Smooth muscle cell (in vitro differentiated cells): ENCODE results near the gene SRSF12. TPM values are rescaled to one million over a fixed set of nuclear protein-coding genes. Genes with fewer than 3 reads are reported as not detected.
"Not testable (repeated sequence)": the region's sequence is repeated elsewhere in the genome, so short reads cannot be mapped to it uniquely, and the experiment has no call there.

Experiments used
- DNase-seq: peaks from one replicate; lab custom pipeline; 2025; ENCODE audit not compliant: unreplicated experiment; lab: John Stamatoyannopoulos, UW
- H2AFZ ChIP-seq: fragments of 200-600 bp; sonication (generic); 2 replicates; pipeline ENCODE4 v1.6.0; 2016; ENCODE audit warnings: antibody characterized with exemption, low read depth, mild to moderate bottlenecking
- H3F3A ChIP-seq: fragments of 200-600 bp; sonication (generic); 2 replicates; pipeline ENCODE4 v1.6.0; 2017; ENCODE audit warnings: antibody characterized with exemption, low read depth
- H3K27ac ChIP-seq: fragments of 200-600 bp; sonication (generic); 2 replicates; pipeline ENCODE4 v1.5.1; 2016; ENCODE audit warnings: low read depth, mild to moderate bottlenecking
- H3K27me3 ChIP-seq: fragments of 200-600 bp; sonication (generic); 2 replicates; pipeline ENCODE4 v1.6.1; 2016; ENCODE audit warnings: low read depth, mild to moderate bottlenecking
- H3K36me3 ChIP-seq: fragments of 200-600 bp; sonication (generic); 2 replicates; pipeline ENCODE4 v1.5.1; 2016; ENCODE audit warnings: low read depth
- H3K4me1 ChIP-seq: fragments of 200-600 bp; sonication (generic); 2 replicates; pipeline ENCODE4 v1.5.1; 2016; ENCODE audit warnings: low read depth
- H3K4me2 ChIP-seq: fragments of 200-600 bp; sonication (generic); 2 replicates; pipeline ENCODE4 v1.6.0; 2016; ENCODE audit warnings: mild to moderate bottlenecking
- H3K4me3 ChIP-seq: fragments of 200-600 bp; sonication (generic); 2 replicates; pipeline ENCODE4 v1.5.1; 2016; ENCODE audit warnings: mild to moderate bottlenecking
- H3K79me2 ChIP-seq: fragments of 200-600 bp; sonication (generic); 2 replicates; pipeline ENCODE4 v1.6.0; 2016; ENCODE audit warnings: low read depth, mild to moderate bottlenecking
- H3K9ac ChIP-seq: fragments of 200-600 bp; sonication (generic); 2 replicates; pipeline ENCODE4 v1.6.0; 2016; ENCODE audit warnings: low read depth
- H3K9me3 ChIP-seq: fragments of 200-600 bp; sonication (generic); replicated peaks from 2 replicates; pipeline ENCODE4 v1.5.1; 2016; ENCODE audit warnings: low read depth
- H4K20me1 ChIP-seq: fragments of 200-600 bp; sonication (generic); 2 replicates; pipeline ENCODE4 v1.6.0; 2016; ENCODE audit warnings: low read depth
- WGBS: methylation state at CpG from one replicate; pipeline ENCODE4 v1.1.7; 2016; ENCODE audit warnings: low lambda C conversion rate; 5-methylcytosine and 5-hydroxymethylcytosine counted together
- polyA plus RNA-seq: library from polyadenylated mRNA; unstranded; fragments of >200 nt; fragmentation: Nextera tagmentation; extraction: Ambion mirVana; gene quantifications from 2 replicates; pipeline ENCODE4 v1.2.1, GENCODE V29; 2016
- total RNA-seq: library from RNA; depleted of rRNA; stranded (reverse); fragments of >200 nt; gene quantifications from 2 replicates; pipeline ENCODE4 v1.2.3, GENCODE V29; 2014
- TF ChIP-seq, protein P1 (sequence below): fragments of 200-600 bp; sonication (generic); IDR thresholded peaks from 2 replicates; pipeline ENCODE4 v1.5.1; 2017; ENCODE audit warnings: borderline replicate concordance, mild to moderate bottlenecking, antibody characterized with exemption; ENCODE audit not compliant: insufficient read depth, poor library complexity, severe bottlenecking

Gene SRSF12
- total and polyA plus RNA-seq, 2 experiments from 2014 or later: 5.6 to 7.2 TPM

DNA sequence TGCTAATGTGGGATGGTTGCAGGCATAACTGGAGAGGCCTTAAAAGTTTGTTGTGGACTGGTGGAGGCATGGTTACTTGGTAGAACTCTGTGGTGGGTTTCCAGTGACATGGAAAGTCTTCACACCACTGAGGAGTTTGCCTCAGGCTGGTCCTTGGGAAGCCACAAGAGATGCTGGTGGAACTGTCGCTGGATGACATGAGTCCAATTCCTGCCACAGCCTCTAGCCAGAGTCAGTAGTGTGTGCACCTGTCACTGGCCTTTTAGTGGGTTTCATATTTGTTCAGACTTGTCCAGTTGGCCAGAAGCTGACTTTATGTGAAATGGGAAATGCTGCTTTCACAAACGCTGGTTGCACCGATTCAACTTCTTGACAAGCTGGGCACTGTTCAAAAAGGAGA is 13.7 kb upstream of the SRSF12 start:
- no peaks in the 10 kb centered on the region for H3F3A ChIP-seq
- WGBS: 97% methylated on average over 3 of the region's 3 CpGs
- DNase-seq: no peak
- H3K4me3 ChIP-seq: no peak overlapping the region
- no peak overlapping the region for H3K27ac ChIP-seq
- TF ChIP-seq, protein P1, sequence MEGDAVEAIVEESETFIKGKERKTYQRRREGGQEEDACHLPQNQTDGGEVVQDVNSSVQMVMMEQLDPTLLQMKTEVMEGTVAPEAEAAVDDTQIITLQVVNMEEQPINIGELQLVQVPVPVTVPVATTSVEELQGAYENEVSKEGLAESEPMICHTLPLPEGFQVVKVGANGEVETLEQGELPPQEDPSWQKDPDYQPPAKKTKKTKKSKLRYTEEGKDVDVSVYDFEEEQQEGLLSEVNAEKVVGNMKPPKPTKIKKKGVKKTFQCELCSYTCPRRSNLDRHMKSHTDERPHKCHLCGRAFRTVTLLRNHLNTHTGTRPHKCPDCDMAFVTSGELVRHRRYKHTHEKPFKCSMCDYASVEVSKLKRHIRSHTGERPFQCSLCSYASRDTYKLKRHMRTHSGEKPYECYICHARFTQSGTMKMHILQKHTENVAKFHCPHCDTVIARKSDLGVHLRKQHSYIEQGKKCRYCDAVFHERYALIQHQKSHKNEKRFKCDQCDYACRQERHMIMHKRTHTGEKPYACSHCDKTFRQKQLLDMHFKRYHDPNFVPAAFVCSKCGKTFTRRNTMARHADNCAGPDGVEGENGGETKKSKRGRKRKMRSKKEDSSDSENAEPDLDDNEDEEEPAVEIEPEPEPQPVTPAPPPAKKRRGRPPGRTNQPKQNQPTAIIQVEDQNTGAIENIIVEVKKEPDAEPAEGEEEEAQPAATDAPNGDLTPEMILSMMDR: no peak
- no peak overlapping the region for H3K9ac ChIP-seq
- H3K4me2 ChIP-seq: no peak overlapping the region
- no peaks in the 10 kb centered on the region for H3K36me3 ChIP-seq
- no peaks in the 10 kb centered on the region for H4K20me1 ChIP-seq
- H3K27me3 ChIP-seq: no peaks in the 10 kb centered on the region
- H2AFZ ChIP-seq: no peak overlapping the region
- H3K79me2 ChIP-seq: no peaks in the 10 kb centered on the region
- no peaks in the 10 kb centered on the region for H3K9me3 ChIP-seq
- no peaks in the 10 kb centered on the region for H3K4me1 ChIP-seq

GRCh38 chr6:89128256-89128671 is 10.4 kb upstream of the SRSF12 start:
- H3K79me2 ChIP-seq, H4K20me1 ChIP-seq, H3F3A ChIP-seq, H3K9ac ChIP-seq, H3K4me3 ChIP-seq, H3K36me3 ChIP-seq, H3K9me3 ChIP-seq, H3K4me2 ChIP-seq, H3K4me1 ChIP-seq, H2AFZ ChIP-seq, H3K27me3 ChIP-seq, H3K27ac ChIP-seq, DNase-seq: not testable (repeated sequence)
- WGBS: 88% methylated on average over 2 of the region's 2 CpGs

DNA sequence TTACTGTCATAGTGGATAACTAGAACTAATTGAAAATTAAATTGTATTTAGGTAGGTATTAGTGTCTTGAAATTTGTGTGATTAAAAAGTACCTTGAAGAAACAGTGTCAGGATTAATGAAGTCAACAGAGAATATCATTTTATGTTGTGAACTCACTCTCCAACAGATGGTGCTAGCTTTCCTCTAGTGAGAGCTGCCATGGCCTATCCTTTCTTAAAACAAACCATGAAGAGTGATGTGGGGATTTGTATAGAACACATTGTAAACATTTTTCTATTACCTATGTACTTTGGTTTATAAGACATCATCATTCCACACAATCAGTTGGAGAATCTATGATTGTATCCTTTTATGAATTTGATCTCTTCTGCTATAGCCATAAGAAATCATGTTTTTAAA is 4.8 kb upstream of the SRSF12 start:
- no peak for DNase-seq
- H3K4me2 ChIP-seq: no peak overlapping the region
- peaks cover 6% of the 10 kb centered on the region for H3F3A ChIP-seq

GRCh38 chr6:89121934-89122333 is 4.1 kb upstream of the SRSF12 start:
- no peak for DNase-seq
- WGBS: 86% methylated on average over 1 of the region's 1 CpG
- TF ChIP-seq, protein P1: no peak
- no peaks in the 10 kb centered on the region for H3K79me2 ChIP-seq
- no peak overlapping the region for H2AFZ ChIP-seq
- no peaks in the 10 kb centered on the region for H3K36me3 ChIP-seq
- no peaks in the 10 kb centered on the region for H4K20me1 ChIP-seq
- no peak overlapping the region for H3K4me2 ChIP-seq
- H3K27me3 ChIP-seq: no peaks in the 10 kb centered on the region
- H3K4me1 ChIP-seq: peaks cover 1% of the 10 kb centered on the region
- peaks cover 6% of the 10 kb centered on the region for H3F3A ChIP-seq
- H3K9me3 ChIP-seq: no peaks in the 10 kb centered on the region
- no peak overlapping the region for H3K9ac ChIP-seq
- H3K27ac ChIP-seq: no peak overlapping the region
- H3K4me3 ChIP-seq: no peak overlapping the region

More for the DNA sequence above, 4.8 kb upstream of the SRSF12 start:
- Histone ChIP-seq H2AFZ (no peak overlapping the region), H3K4me3 (no peak overlapping the region), H3K9ac (no peak overlapping the region), H4K20me1 (no peaks in the 10 kb centered on the region), H3K4me1 (no peaks in the 10 kb centered on the region), H3K27ac (no peak overlapping the region), H3K9me3 (no peaks in the 10 kb centered on the region), H3K27me3 (no peaks in the 10 kb centered on the region), H3K36me3 (no peaks in the 10 kb centered on the region), H3K79me2 (no peaks in the 10 kb centered on the region)
- TF ChIP-seq, protein P1: peak; percentile 44
